GM21576 (cell line): Measurements from ENCODE around the gene P3H1.
A peak's percentile ranks its signal among the peaks of the same experiment; 100 is the strongest.
"Not testable (repeated sequence)": the region's sequence is repeated elsewhere in the genome, so short reads cannot be mapped to it uniquely, and the experiment has no call there.

Source experiments
- ATAC-seq: cut with Tn5 transposase; IDR thresholded peaks from one replicate; pipeline ENCODE4 v1.9.1; 2021; ENCODE audit warnings: mild to moderate bottlenecking, moderate library complexity; ENCODE audit not compliant: unreplicated experiment

The P3H1 gene

GRCh38 chr1:42766741-42767509 lies at the start of gene P3H1, which contains the start of gene C1orf50:
TSS of gene P3H1 (minus strand) at chr1:42767028. CDS start at chr1:42766971, 57 bp downstream.
TSS of gene C1orf50 (plus strand) at chr1:42767249. CDS start at chr1:42767312, 63 bp downstream.
- ATAC-seq = peak; percentile 91

GRCh38 chr1:42815941-42816584 lies 49.2 kb upstream of the P3H1 start:
- no peak for ATAC-seq

- ATAC-seq = not testable (repeated sequence)
These were observed 48.0 kb upstream of the P3H1 start for GRCh38 chr1:42814815-42815214.

- ATAC-seq = no peak
These were observed 40.3 kb upstream of the P3H1 start for GRCh38 chr1:42807056-42807668.

GRCh38 chr1:42806593-42806992 lies 39.8 kb upstream of the P3H1 start:
- ATAC-seq = no peak

- no peak for ATAC-seq
These were observed 39.3 kb upstream of the P3H1 start for GRCh38 chr1:42806171-42806570.

- ATAC-seq = no peak
These were observed 35.1 kb upstream of the P3H1 start for GRCh38 chr1:42801832-42802473.

- no peak for ATAC-seq
These were observed 31.2 kb upstream of the P3H1 start for GRCh38 chr1:42797979-42798378.

GRCh38 chr1:42797414-42797813 lies 30.6 kb upstream of the P3H1 start:
- ATAC-seq = no peak

GRCh38 chr1:42793824-42794223 lies 27.0 kb upstream of the P3H1 start:
- ATAC-seq = no peak

- no peak for ATAC-seq
These were observed 21.2 kb upstream of the P3H1 start for GRCh38 chr1:42788021-42788420.

- ATAC-seq = no peak
These were observed 19.3 kb upstream of the P3H1 start for GRCh38 chr1:42786097-42786496.

- ATAC-seq = no peak
These were observed 18.3 kb upstream of the P3H1 start, which contains the start of gene TMEM269 for GRCh38 chr1:42784946-42785693. TSS of gene TMEM269 (plus strand) at chr1:42784991. CDS start at chr1:42789894, 4,903 bp downstream.

- no peak for ATAC-seq
These were observed 17.7 kb upstream of the P3H1 start for GRCh38 chr1:42784547-42784945.

GRCh38 chr1:42783092-42783491 lies 16.3 kb upstream of the P3H1 start:
- no peak for ATAC-seq

GRCh38 chr1:42780176-42780575 lies 13.3 kb upstream of the P3H1 start:
- ATAC-seq = no peak

GRCh38 chr1:42779725-42780124 lies 12.9 kb upstream of the P3H1 start:
- ATAC-seq = no peak

GRCh38 chr1:42777852-42778251 lies 11.0 kb upstream of the P3H1 start:
- ATAC-seq = no peak

- ATAC-seq = no peak
These were observed 9.7 kb upstream of the P3H1 start for GRCh38 chr1:42776502-42776901.

- no peak for ATAC-seq
These were observed 8.2 kb upstream of the P3H1 start for GRCh38 chr1:42774928-42775526.
